Islet precursor cell (in vitro differentiated cells): ENCODE measurements around the gene PIGB.
"Not testable (repeated sequence)": the region's sequence is repeated elsewhere in the genome, so short reads cannot be mapped to it uniquely, and the experiment has no call there.

Source experiments
- DNase-seq: peaks from one replicate; pipeline ENCODE4 v3.0.0-alpha.2; 2018

PIGB gene

GRCh38 chr15:55383687-55384086 is 64.7 kb downstream of the PIGB start:
- no peak for DNase-seq

GRCh38 chr15:55387027-55387426 is 68.0 kb downstream of the PIGB start:
- no peak for DNase-seq

- DNase-seq = no peak
These were observed 70.2 kb downstream of the PIGB start for GRCh38 chr15:55389264-55389607.

- DNase-seq = no peak
These were observed 75.7 kb downstream of the PIGB start for GRCh38 chr15:55394694-55395093.

GRCh38 chr15:55398243-55398642 is 79.2 kb downstream of the PIGB start:
- DNase-seq = no peak

- not testable (repeated sequence) for DNase-seq
These were observed 81.0 kb downstream of the PIGB start for GRCh38 chr15:55400050-55400449.

- DNase-seq = no peak
These were observed 82.8 kb downstream of the PIGB start for GRCh38 chr15:55401786-55402246.

GRCh38 chr15:55402707-55403106 is 83.7 kb downstream of the PIGB start:
- no peak for DNase-seq

GRCh38 chr15:55403531-55403930 is 84.5 kb downstream of the PIGB start:
- no peak for DNase-seq
